MM.1S (cell line): ENCODE results near the gene LRRC8E.

Experiments used
- EZH2phosphoT487 ChIP-seq: fragments of 300-600 bp; sonication (generic); IDR thresholded peaks from 2 replicates; pipeline ENCODE4 v1.6.1; 2018; ENCODE audit warnings: antibody characterized with exemption, low read length
- TF ChIP-seq, protein P1 (sequence below): fragments of 300-600 bp; sonication (generic); IDR thresholded peaks from 2 replicates; pipeline ENCODE4 v1.5.1; 2016; ENCODE audit warnings: antibody characterized with exemption, low read length, mixed read lengths

DNA sequence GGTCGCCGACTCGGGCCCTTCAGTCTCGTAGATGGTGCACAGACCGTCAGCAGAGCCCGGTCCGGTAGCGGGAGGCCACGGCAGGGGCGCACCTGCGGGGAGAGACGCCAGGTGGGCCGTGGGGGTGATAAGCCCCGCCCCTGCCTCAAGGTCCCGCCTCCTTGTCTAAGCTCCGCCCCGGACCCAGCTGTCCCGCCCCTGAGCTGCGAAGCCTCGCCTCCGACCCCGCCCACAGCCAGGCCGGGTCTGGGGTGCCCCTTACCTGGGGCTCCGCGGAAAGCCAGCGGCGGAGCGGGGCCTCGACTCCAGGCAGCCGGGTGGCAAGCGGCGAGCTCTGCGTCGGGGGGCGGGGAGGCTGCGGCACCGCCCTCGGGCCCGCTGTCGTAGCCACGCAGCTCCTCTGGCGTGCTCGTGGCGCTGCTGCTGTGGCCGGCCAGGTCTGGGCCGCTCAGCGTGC, 18.8 kb upstream of the LRRC8E start:
- TF ChIP-seq, protein P1, sequence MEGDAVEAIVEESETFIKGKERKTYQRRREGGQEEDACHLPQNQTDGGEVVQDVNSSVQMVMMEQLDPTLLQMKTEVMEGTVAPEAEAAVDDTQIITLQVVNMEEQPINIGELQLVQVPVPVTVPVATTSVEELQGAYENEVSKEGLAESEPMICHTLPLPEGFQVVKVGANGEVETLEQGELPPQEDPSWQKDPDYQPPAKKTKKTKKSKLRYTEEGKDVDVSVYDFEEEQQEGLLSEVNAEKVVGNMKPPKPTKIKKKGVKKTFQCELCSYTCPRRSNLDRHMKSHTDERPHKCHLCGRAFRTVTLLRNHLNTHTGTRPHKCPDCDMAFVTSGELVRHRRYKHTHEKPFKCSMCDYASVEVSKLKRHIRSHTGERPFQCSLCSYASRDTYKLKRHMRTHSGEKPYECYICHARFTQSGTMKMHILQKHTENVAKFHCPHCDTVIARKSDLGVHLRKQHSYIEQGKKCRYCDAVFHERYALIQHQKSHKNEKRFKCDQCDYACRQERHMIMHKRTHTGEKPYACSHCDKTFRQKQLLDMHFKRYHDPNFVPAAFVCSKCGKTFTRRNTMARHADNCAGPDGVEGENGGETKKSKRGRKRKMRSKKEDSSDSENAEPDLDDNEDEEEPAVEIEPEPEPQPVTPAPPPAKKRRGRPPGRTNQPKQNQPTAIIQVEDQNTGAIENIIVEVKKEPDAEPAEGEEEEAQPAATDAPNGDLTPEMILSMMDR: peak; percentile 1; the same call in 1 of the 2 replicates
- no peak for TF ChIP-seq EZH2phosphoT487
